Fibroblast of the aortic adventitia (primary cell): ENCODE measurements around the gene IGF2BP3. TPM values are rescaled to one million over a fixed set of nuclear protein-coding genes. Genes with fewer than 3 reads are reported as not detected.

ENCODE experiments used
- DNase-seq: peaks from one replicate; pipeline ENCODE4 v3.0.0-alpha.2; 2010; ENCODE audit warnings: low read depth
- H3K4me3 ChIP-seq: 2 replicates; pipeline ENCODE4 v1.5.1; 2011; ENCODE audit warnings: low read depth, mild to moderate bottlenecking, control low read depth, low read length, moderate library complexity
- CTCF ChIP-seq: IDR thresholded peaks from 2 replicates; pipeline ENCODE4 v1.5.1; 2011; ENCODE audit warnings: mild to moderate bottlenecking, low read length, control low read depth, inconsistent platforms; ENCODE audit not compliant: insufficient read depth
- total RNA-seq: library from RNA; depleted of rRNA; stranded (reverse); fragments of >200 nt; gene quantifications from 2 replicates; pipeline ENCODE4 v1.2.3, GENCODE V29; 2012; ENCODE audit warnings: low replicate concordance

The IGF2BP3 gene
- total RNA-seq, 1 donor, result 116 TPM

- H3K4me3 ChIP-seq, result no peak overlapping the region
- no peak for TF ChIP-seq CTCF
- DNase-seq, result no peak
Observed at GRCh38 chr7:23393636-23394035, 76.7 kb downstream of the IGF2BP3 start.

GRCh38 chr7:23389701-23390100 lies 80.6 kb downstream of the IGF2BP3 start:
- no peak for DNase-seq
- no peak for TF ChIP-seq CTCF

GRCh38 chr7:23387583-23387982 lies 82.7 kb downstream of the IGF2BP3 start:
- no peak for TF ChIP-seq CTCF
- no peak overlapping the region for H3K4me3 ChIP-seq
- no peak for DNase-seq

More at GRCh38 chr7:23389701-23390100, 80.6 kb downstream of the IGF2BP3 start:
- no peak overlapping the region for H3K4me3 ChIP-seq

GRCh38 chr7:23385140-23385539 lies 85.2 kb downstream of the IGF2BP3 start:
- TF ChIP-seq CTCF, result no peak
- H3K4me3 ChIP-seq, result no peak overlapping the region
- DNase-seq, result no peak

GRCh38 chr7:23383225-23383624 lies 87.1 kb downstream of the IGF2BP3 start:
- no peak overlapping the region for H3K4me3 ChIP-seq
- DNase-seq, result peak; percentile 28
- TF ChIP-seq CTCF, result no peak

- H3K4me3 ChIP-seq, result no peak overlapping the region
- DNase-seq, result no peak
- TF ChIP-seq CTCF, result no peak
Observed at GRCh38 chr7:23380961-23381360, 89.3 kb downstream of the IGF2BP3 start.

GRCh38 chr7:23380556-23380955 lies 89.7 kb downstream of the IGF2BP3 start:
- no peak for TF ChIP-seq CTCF
- no peak for DNase-seq

More at GRCh38 chr7:23380556-23380955, 89.7 kb downstream of the IGF2BP3 start:
- no peak overlapping the region for H3K4me3 ChIP-seq
